Ovary (tissue), 3 donors: ENCODE results near the gene ZNF207.

Experiments used
- EP300 ChIP-seq: sonication (generic); formaldehyde crosslinking; IDR thresholded peaks from one replicate; pipeline ENCODE4 v1.6.1; 2017; ENCODE audit warnings: antibody characterized with exemption
- POLR2A ChIP-seq: fragments of 450-650 bp; IDR thresholded peaks from one replicate; pipeline ENCODE4 v1.6.1; 2017; ENCODE audit warnings: antibody characterized with exemption, mild to moderate bottlenecking, moderate library complexity
- TF ChIP-seq, protein P1 (sequence below), 3 donors: fragments of 450-650 bp in 2 of 3; fragments of 200-600 bp in 1 of 3; IDR thresholded peaks; one replicate each; pipeline versions ENCODE4 v1.5.1 to v1.8.0; 2016 to 2022; ENCODE audit warnings: antibody characterized with exemption in 3 of 3, mild to moderate bottlenecking in 1 of 3
- donor health status: DM: no; HTN: no; CAD: no.

DNA sequence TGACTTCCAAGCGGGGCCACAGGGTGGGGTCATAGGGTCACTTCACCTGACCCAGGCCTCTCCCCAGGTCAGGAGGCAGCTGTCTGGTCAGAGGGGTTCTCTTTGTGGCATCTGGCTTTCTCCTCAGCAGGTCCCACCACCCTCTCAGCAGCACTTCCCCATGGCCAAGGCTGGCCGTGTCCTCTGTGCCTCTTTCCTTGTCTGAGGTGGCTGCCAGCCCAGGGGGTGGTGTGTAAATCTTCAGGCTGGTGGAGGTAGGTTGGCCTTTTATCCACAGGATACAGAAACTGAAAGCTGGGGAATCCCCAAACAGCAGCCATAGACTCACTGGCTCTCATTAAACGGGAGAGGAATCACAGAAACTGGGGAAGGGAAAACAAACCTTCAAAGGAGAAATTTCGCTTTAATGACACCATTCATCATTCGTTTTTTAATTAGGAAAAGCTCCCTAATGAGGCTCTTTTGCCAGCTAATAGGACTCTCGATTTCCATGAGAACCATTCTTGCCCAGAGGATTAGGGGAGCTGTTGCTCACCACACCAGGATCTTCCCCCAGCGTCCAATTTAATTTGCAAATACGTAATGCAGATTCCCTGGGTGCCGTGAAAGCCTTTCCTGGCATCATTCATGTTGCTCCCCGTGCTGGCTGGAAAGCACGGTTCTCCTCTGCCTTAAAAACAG is 26.0 kb upstream of the ZNF207 start:
- TF ChIP-seq, protein P1, sequence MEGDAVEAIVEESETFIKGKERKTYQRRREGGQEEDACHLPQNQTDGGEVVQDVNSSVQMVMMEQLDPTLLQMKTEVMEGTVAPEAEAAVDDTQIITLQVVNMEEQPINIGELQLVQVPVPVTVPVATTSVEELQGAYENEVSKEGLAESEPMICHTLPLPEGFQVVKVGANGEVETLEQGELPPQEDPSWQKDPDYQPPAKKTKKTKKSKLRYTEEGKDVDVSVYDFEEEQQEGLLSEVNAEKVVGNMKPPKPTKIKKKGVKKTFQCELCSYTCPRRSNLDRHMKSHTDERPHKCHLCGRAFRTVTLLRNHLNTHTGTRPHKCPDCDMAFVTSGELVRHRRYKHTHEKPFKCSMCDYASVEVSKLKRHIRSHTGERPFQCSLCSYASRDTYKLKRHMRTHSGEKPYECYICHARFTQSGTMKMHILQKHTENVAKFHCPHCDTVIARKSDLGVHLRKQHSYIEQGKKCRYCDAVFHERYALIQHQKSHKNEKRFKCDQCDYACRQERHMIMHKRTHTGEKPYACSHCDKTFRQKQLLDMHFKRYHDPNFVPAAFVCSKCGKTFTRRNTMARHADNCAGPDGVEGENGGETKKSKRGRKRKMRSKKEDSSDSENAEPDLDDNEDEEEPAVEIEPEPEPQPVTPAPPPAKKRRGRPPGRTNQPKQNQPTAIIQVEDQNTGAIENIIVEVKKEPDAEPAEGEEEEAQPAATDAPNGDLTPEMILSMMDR (IDR thresholded peaks at IDR 0.05), result no peak
- no peak for TF ChIP-seq POLR2A
- TF ChIP-seq EP300, result no peak
